ENCODE results near the gene OSBP2.

OSBP2 gene

GRCh38 chr22:30781271-30781875 lies 86.7 kb downstream of the OSBP2 start:
- Histone ChIP-seq H3K79me2 (ENCODE audit: control insufficient read depth, low read length) (no peaks in the 10 kb centered on the region), H3K9me3 (ENCODE audit: control insufficient read depth, insufficient read depth, low read length) (no peaks in the 10 kb centered on the region), H3K9me2 (replicated peaks; ENCODE audit: control insufficient read depth, low read length) (no peaks in the 10 kb centered on the region), H3K4me1 (ENCODE audit: control insufficient read depth, low read length) (no peaks in the 10 kb centered on the region), H3K36me3 (ENCODE audit: control insufficient read depth, low read length) (no peaks in the 10 kb centered on the region), H3K4me3 (ENCODE audit: low read length) (no peak overlapping the region), H3F3A (ENCODE audit: control insufficient read depth, insufficient read depth) (no peaks in the 10 kb centered on the region), H3K27ac (ENCODE audit: low read depth, low read length) (no peak overlapping the region), H4K20me1 (ENCODE audit: control insufficient read depth, insufficient read depth, low read depth, low read length) (no peaks in the 10 kb centered on the region), H3K4me2 (ENCODE audit: low read length) (no peak overlapping the region), H3K27me3 (ENCODE audit: control insufficient read depth, low read length) (no peaks in the 10 kb centered on the region)
- TF ChIP-seq CTCF (IDR thresholded peaks at IDR 0.05; ENCODE audit: low read depth, low read length, poor library complexity, severe bottlenecking) (no peak), EZH2phosphoT487 (IDR thresholded peaks at IDR 0.05; ENCODE audit: borderline replicate concordance, low read length) (no peak)

- H3K79me2 ChIP-seq (ENCODE audit: control insufficient read depth, low read length) = no peaks in the 10 kb centered on the region
- no peaks in the 10 kb centered on the region for H3F3A ChIP-seq (ENCODE audit: control insufficient read depth, insufficient read depth)
- TF ChIP-seq EZH2phosphoT487 (IDR thresholded peaks at IDR 0.05; ENCODE audit: borderline replicate concordance, low read length) = no peak
- no peak for TF ChIP-seq CTCF (IDR thresholded peaks at IDR 0.05; ENCODE audit: low read depth, low read length, poor library complexity, severe bottlenecking)
- no peaks in the 10 kb centered on the region for H3K9me2 ChIP-seq (replicated peaks; ENCODE audit: control insufficient read depth, low read length)
- H3K27me3 ChIP-seq (ENCODE audit: control insufficient read depth, low read length) = no peaks in the 10 kb centered on the region
- no peak overlapping the region for H3K4me3 ChIP-seq (ENCODE audit: low read length)
- H3K4me1 ChIP-seq (ENCODE audit: control insufficient read depth, low read length) = no peaks in the 10 kb centered on the region
- H3K27ac ChIP-seq (ENCODE audit: low read depth, low read length) = no peak overlapping the region
- no peaks in the 10 kb centered on the region for H3K36me3 ChIP-seq (ENCODE audit: control insufficient read depth, low read length)
- no peaks in the 10 kb centered on the region for H4K20me1 ChIP-seq (ENCODE audit: control insufficient read depth, insufficient read depth, low read depth, low read length)
- no peak overlapping the region for H3K4me2 ChIP-seq (ENCODE audit: low read length)
- no peaks in the 10 kb centered on the region for H3K9me3 ChIP-seq (ENCODE audit: control insufficient read depth, insufficient read depth, low read length)
These were observed 87.9 kb downstream of the OSBP2 start for GRCh38 chr22:30782613-30783012.

- Histone ChIP-seq H3K4me1 (ENCODE audit: control insufficient read depth, low read length) (no peaks in the 10 kb centered on the region), H3K27me3 (ENCODE audit: control insufficient read depth, low read length) (no peaks in the 10 kb centered on the region), H3K9me3 (ENCODE audit: control insufficient read depth, insufficient read depth, low read length) (no peaks in the 10 kb centered on the region), H3K79me2 (ENCODE audit: control insufficient read depth, low read length) (no peaks in the 10 kb centered on the region), H3K4me3 (ENCODE audit: low read length) (no peak overlapping the region), H3K4me2 (ENCODE audit: low read length) (no peak overlapping the region), H3K9me2 (replicated peaks; ENCODE audit: control insufficient read depth, low read length) (no peaks in the 10 kb centered on the region), H4K20me1 (ENCODE audit: control insufficient read depth, insufficient read depth, low read depth, low read length) (no peaks in the 10 kb centered on the region), H3K36me3 (ENCODE audit: control insufficient read depth, low read length) (no peaks in the 10 kb centered on the region), H3F3A (ENCODE audit: control insufficient read depth, insufficient read depth) (no peaks in the 10 kb centered on the region), H3K27ac (ENCODE audit: low read depth, low read length) (no peak overlapping the region)
- TF ChIP-seq EZH2phosphoT487 (IDR thresholded peaks at IDR 0.05; ENCODE audit: borderline replicate concordance, low read length) (no peak), CTCF (IDR thresholded peaks at IDR 0.05; ENCODE audit: low read depth, low read length, poor library complexity, severe bottlenecking) (no peak)
These were observed 88.3 kb downstream of the OSBP2 start for GRCh38 chr22:30783021-30783420.
